ENCODE data around the gene USP22. TPM values are rescaled to one million over a fixed set of nuclear protein-coding genes. Genes with fewer than 3 reads are reported as not detected.
A peak's percentile ranks its signal among the peaks of the same experiment; 100 is the strongest.
"Not testable (repeated sequence)": the region's sequence is repeated elsewhere in the genome, so short reads cannot be mapped to it uniquely, and the experiment has no call there.

USP22 gene
- 144 and 152 TPM in 2 replicates for total RNA-seq

- Mint-ChIP-seq H3K36me3 (ENCODE audit: low read depth) (peaks cover 15% of the 10 kb centered on the region), H3K4me1 (peaks cover 25% of the 10 kb centered on the region), H3K27me3 (no peaks in the 10 kb centered on the region), H3K4me3 (peak within 1 kb of the TSS; percentile 100), H3K27ac (peak within 1 kb of the TSS; percentile 98), H3K9me3 (no peaks in the 10 kb centered on the region)
- intact Hi-C loops (cut with micrococcal nuclease), result loop anchor here (1.0 to 2.0 kb wide), 7 partner anchors 8 to 246 kb away; partner anchors contain the start of genes DHRS7B, MAP2K3 and TMEM11
- DNase-seq, result no peak
Measured at GRCh38 chr17:21042458-21043295, at the start of gene USP22. TSS of gene USP22 (minus strand) at chr17:21043011. CDS start at chr17:21042835, 176 bp downstream.

- Mint-ChIP-seq H3K4me1 (no peaks in the 10 kb centered on the region), H3K27me3 (peaks cover 2% of the 10 kb centered on the region), H3K4me3 (no peak overlapping the region), H3K9me3 (no peaks in the 10 kb centered on the region), H3K36me3 (ENCODE audit: low read depth) (no peaks in the 10 kb centered on the region), H3K27ac (no peak overlapping the region)
- intact Hi-C loops (cut with micrococcal nuclease), result no loop called here
- DNase-seq, result no peak
Measured at GRCh38 chr17:21090902-21091618, 48.2 kb upstream of the USP22 start.

- no peaks in the 10 kb centered on the region for H3K9me3 Mint-ChIP-seq
- DNase-seq, result no peak
- intact Hi-C loops (cut with micrococcal nuclease), result no loop called here
- no peak overlapping the region for H3K4me3 Mint-ChIP-seq
- no peak overlapping the region for H3K27ac Mint-ChIP-seq
- no peaks in the 10 kb centered on the region for H3K4me1 Mint-ChIP-seq
- peaks cover 2% of the 10 kb centered on the region for H3K27me3 Mint-ChIP-seq
- no peaks in the 10 kb centered on the region for H3K36me3 Mint-ChIP-seq (ENCODE audit: low read depth)
Measured at GRCh38 chr17:21089933-21090901, 47.4 kb upstream of the USP22 start.

- Mint-ChIP-seq H3K4me3 (no peak overlapping the region), H3K4me1 (no peaks in the 10 kb centered on the region), H3K27ac (no peak overlapping the region), H3K36me3 (ENCODE audit: low read depth) (no peaks in the 10 kb centered on the region), H3K9me3 (no peaks in the 10 kb centered on the region), H3K27me3 (peaks cover 5% of the 10 kb centered on the region)
- DNase-seq, result no peak
- intact Hi-C loops (cut with micrococcal nuclease), result no loop called here
Measured at GRCh38 chr17:21089145-21089544, 46.3 kb upstream of the USP22 start.

- intact Hi-C loops (cut with micrococcal nuclease), result no loop called here
- Mint-ChIP-seq H3K4me1 (no peaks in the 10 kb centered on the region), H3K27ac (no peak overlapping the region), H3K36me3 (ENCODE audit: low read depth) (no peaks in the 10 kb centered on the region), H3K27me3 (peaks cover 11% of the 10 kb centered on the region), H3K4me3 (no peak overlapping the region), H3K9me3 (no peaks in the 10 kb centered on the region)
- DNase-seq, result no peak
Measured at GRCh38 chr17:21085707-21086106, 42.9 kb upstream of the USP22 start.

- H3K36me3 Mint-ChIP-seq (ENCODE audit: low read depth); H3K9me3 Mint-ChIP-seq; DNase-seq; H3K4me3 Mint-ChIP-seq; H3K27ac Mint-ChIP-seq; H3K4me1 Mint-ChIP-seq; intact Hi-C loops (cut with micrococcal nuclease): not testable (repeated sequence)
- peaks cover 11% of the 10 kb centered on the region for H3K27me3 Mint-ChIP-seq
Measured at GRCh38 chr17:21085280-21085679, 42.5 kb upstream of the USP22 start.

- no peaks in the 10 kb centered on the region for H3K9me3 Mint-ChIP-seq
- DNase-seq, result no peak
- H3K27me3 Mint-ChIP-seq, result peaks cover 28% of the 10 kb centered on the region
- H3K27ac Mint-ChIP-seq, result no peak overlapping the region
- H3K4me3 Mint-ChIP-seq, result no peak overlapping the region
- H3K36me3 Mint-ChIP-seq (ENCODE audit: low read depth), result no peaks in the 10 kb centered on the region
- intact Hi-C loops (cut with micrococcal nuclease), result no loop called here
- H3K4me1 Mint-ChIP-seq, result no peaks in the 10 kb centered on the region
Measured at GRCh38 chr17:21082001-21082436, 39.2 kb upstream of the USP22 start.

GRCh38 chr17:21079196-21079595 lies 36.4 kb upstream of the USP22 start:
- Mint-ChIP-seq H3K27ac (no peak overlapping the region), H3K4me3 (no peak overlapping the region), H3K9me3 (no peaks in the 10 kb centered on the region), H3K36me3 (ENCODE audit: low read depth) (no peaks in the 10 kb centered on the region), H3K27me3 (peaks cover 28% of the 10 kb centered on the region), H3K4me1 (no peaks in the 10 kb centered on the region)
- no peak for DNase-seq
- intact Hi-C loops (cut with micrococcal nuclease), result no loop called here

GRCh38 chr17:21078016-21078780 lies 35.4 kb upstream of the USP22 start:
- DNase-seq, result no peak
- no peak overlapping the region for H3K27ac Mint-ChIP-seq
- H3K27me3 Mint-ChIP-seq, result peaks cover 27% of the 10 kb centered on the region
- no peaks in the 10 kb centered on the region for H3K4me1 Mint-ChIP-seq
- no peaks in the 10 kb centered on the region for H3K36me3 Mint-ChIP-seq (ENCODE audit: low read depth)
- no peak overlapping the region for H3K4me3 Mint-ChIP-seq
- intact Hi-C loops (cut with micrococcal nuclease), result no loop called here
- no peaks in the 10 kb centered on the region for H3K9me3 Mint-ChIP-seq

- intact Hi-C loops (cut with micrococcal nuclease), result no loop called here
- H3K4me1 Mint-ChIP-seq, result no peaks in the 10 kb centered on the region
- H3K9me3 Mint-ChIP-seq, result no peaks in the 10 kb centered on the region
- no peak for DNase-seq
- H3K36me3 Mint-ChIP-seq (ENCODE audit: low read depth), result no peaks in the 10 kb centered on the region
- no peak overlapping the region for H3K27ac Mint-ChIP-seq
- H3K4me3 Mint-ChIP-seq, result no peak overlapping the region
- peaks cover 27% of the 10 kb centered on the region for H3K27me3 Mint-ChIP-seq
Measured at GRCh38 chr17:21077281-21077680, 34.5 kb upstream of the USP22 start.

GRCh38 chr17:21076242-21076641 lies 33.4 kb upstream of the USP22 start:
- no peak overlapping the region for H3K4me3 Mint-ChIP-seq
- no peaks in the 10 kb centered on the region for H3K4me1 Mint-ChIP-seq
- peaks cover 24% of the 10 kb centered on the region for H3K27me3 Mint-ChIP-seq
- no peak overlapping the region for H3K27ac Mint-ChIP-seq
- H3K36me3 Mint-ChIP-seq (ENCODE audit: low read depth), result no peaks in the 10 kb centered on the region
- no peaks in the 10 kb centered on the region for H3K9me3 Mint-ChIP-seq
- intact Hi-C loops (cut with micrococcal nuclease), result no loop called here
- no peak for DNase-seq

- no peak overlapping the region for H3K27ac Mint-ChIP-seq
- peaks cover 22% of the 10 kb centered on the region for H3K27me3 Mint-ChIP-seq
- no peak for DNase-seq
- intact Hi-C loops (cut with micrococcal nuclease), result no loop called here
- no peaks in the 10 kb centered on the region for H3K4me1 Mint-ChIP-seq
- H3K4me3 Mint-ChIP-seq, result no peak overlapping the region
- no peaks in the 10 kb centered on the region for H3K9me3 Mint-ChIP-seq
- no peaks in the 10 kb centered on the region for H3K36me3 Mint-ChIP-seq (ENCODE audit: low read depth)
Measured at GRCh38 chr17:21075739-21076085, 32.9 kb upstream of the USP22 start.

- intact Hi-C loops (cut with micrococcal nuclease), result no loop called here
- Mint-ChIP-seq H3K27ac (no peak overlapping the region), H3K36me3 (ENCODE audit: low read depth) (no peaks in the 10 kb centered on the region), H3K9me3 (no peaks in the 10 kb centered on the region), H3K4me3 (no peak overlapping the region), H3K4me1 (no peaks in the 10 kb centered on the region), H3K27me3 (peaks cover 6% of the 10 kb centered on the region)
- no peak for DNase-seq
Measured at GRCh38 chr17:21072745-21073197, 30.0 kb upstream of the USP22 start.

Data from activated CD4-positive, alpha-beta T cell treated with anti-CD3 and anti-CD28 coated beads, Interleukin-2, amount 10 ng/mL, durations not matched to agents 24 days and 14 days (primary cell).